ENCODE results near the gene F13A1.
A peak's percentile ranks its signal among the peaks of the same experiment; 100 is the strongest.

Gene F13A1

DNA sequence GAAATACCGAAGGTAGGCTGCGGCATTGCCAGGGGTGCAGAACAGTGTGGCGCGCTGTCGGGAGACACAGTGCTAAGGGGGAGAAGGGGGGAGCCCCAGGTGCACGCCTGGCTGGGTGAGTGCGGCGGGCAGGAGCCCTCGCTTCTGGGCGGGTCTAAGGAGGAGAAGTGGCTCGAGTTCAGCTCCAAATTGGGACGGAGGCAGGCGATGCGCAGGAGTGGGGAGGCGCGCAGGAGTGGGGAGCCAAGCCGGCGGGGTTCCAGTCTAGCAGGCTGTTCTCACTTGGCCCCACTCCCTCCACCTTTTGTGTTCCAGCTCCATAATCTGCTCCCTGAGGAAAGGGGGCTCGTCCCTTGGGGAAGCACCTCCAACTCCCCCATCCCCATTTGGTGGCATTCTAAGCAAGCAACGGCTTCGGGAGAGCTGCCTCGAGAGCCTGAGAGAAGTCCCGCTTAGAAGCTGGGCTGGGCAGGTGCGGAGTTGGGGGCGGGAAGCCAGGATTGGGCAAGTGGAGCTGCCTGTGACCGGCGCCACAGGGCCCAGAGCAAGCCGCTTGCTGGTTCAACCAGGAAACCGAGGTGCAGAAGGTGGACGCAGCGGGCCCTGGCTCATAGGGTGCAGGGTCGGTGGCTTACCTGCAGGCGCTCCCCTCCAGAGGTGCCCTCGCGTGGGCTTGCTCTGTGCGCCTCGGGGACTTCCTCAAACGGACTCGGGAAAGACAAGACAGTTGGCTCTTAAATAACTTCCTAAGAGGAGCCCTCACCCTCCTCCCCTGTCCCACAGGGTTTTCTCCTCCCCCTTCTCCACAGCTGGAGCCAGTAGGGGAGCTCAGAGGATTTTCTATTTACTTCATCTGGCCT is at the start of gene F13A1:
Gene F13A1, minus strand, starts transcription at position 711 of the 860 bp plus-strand sequence. CDS start 1,998 bp downstream, outside the sequence.
- no peak for DNase-seq

DNA sequence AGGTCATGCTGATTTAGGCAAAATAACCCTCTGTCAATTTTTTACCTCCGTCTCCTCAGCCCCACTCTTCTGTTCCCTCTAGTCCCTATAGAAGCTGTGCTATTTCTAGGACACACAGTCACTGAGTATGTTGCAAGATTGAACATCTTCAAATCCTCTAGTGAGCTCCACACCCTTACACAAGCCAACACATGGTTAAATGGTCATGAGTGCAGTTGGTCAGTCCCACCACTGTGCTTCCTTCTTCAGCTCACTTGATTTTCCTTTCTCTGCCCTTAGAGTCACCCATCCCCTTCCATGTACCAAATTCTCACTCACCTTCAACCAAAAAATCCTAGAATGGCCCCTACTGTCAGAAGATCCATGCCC is 48.2 kb upstream of the F13A1 start:
- DNase-seq = no peak

DNA sequence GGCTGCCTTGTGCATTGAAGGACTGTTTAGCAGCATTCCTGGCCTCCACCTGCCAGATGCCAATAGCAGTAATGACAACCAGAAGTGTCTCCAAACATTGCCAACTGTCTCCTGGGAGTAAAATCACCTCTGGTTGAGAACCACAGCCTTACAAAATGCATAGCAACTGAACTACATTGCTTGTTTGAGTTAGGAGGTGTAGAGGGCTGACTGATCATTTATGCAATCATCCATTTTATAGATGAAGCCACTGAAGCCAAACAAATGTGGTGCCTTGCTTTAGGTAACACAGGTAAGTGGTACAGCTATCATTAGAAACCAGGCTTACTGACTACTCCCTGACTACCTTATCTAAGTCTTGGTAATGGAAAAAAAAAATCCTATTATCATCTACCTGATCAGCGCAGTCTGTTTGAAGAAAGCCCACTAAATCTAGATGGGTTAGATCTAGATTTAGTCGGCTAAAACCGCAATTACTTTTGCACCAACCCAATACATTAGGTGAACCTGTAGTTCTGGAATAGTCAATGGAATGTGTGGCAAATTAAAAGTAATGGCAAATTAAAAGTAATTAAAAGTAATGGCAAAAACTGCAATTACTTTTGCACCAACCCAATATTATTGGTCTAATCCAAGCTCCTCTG is 47.7 kb upstream of the F13A1 start:
- DNase-seq = no peak

DNA sequence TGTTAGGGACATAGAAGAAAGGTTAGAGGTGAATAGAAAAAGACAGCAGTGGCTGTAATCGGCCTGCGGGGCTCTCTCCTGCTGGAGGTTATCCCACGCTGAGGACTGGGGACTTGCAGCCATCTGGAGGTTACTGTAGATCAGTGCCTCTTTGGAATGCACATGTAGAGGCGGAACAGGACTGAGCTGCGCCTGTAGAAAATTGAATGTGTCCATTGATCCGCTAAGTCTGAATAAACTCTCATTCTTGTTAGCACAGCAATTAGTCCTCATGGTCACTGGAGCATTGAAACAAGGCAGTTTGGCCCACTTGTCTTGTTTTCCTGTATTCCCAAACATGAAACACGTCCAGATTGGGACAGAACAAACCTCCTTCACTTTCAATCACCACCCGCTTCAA is 46.3 kb upstream of the F13A1 start:
- no peak for DNase-seq

DNA sequence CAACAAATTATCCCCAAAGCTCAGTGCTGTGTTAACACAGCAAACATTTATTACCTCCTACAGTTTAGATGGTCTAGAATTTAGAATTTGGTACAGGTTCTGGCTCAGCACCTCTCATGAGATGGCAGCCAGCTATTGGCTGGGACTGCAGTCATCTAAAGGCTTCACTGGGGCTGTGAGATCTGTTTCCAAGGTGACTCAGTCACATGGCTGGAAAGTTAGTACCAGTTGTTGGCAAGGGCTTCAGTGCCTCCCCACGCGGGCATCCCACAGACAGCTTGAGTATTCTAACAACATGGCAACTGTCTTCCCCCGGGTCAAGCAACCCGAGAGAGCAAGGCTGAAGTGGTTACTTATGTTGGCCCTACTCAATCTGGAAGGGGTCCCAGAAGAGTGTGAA is 44.8 kb upstream of the F13A1 start:
- DNase-seq = no peak

DNA sequence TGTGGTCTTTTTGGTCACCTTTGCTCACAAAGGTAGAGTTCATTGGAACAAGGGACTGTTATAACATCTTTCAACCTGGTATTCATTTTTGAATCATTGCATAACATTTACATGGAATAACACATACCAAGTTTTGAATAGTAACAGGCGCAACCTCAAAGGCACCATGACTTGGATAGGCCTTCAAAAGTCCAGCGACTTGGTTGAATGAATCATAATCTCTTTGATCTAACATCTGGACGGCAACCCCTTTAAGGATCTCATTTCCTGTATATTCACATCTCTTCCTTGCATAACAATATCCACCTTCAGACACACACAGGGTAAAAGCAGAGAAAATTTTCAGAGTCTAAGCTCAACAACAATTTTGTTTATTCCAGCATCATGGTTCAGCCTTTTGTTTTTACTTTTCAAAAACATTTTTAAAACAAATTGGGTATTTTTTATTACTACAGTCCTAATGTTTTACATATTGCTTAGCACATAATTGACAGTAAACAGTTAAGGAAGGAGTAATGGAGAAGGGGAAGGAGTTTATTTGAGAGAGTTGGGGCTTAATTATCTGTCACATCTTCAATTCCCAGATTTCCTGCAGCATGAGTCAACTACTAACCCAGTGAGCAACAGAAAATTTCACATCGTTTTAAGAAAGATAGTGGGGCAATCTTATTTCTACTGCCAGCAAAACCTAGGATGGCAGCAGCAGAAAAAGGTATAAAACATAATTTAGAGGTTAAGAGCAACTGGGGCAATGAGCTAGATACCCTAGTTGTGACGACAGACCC is 41.8 kb upstream of the F13A1 start:
- no peak for DNase-seq

DNA sequence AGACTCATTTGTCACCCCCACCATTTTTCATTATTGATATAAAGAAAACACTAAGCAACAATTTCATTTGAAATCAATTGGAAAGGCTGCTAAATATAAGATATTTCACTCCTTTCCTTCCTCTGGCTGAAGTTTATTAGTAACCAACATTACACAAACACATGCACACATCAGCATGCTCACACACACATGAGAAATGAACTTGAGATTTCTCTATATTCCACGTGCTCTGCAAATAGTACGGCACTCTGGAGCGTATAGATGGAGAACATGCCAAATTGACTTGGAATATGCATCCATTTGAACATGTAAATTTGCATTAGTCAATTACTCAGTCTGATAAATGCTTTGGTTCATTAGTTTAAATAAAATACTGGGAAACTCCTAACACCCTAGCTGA is 37.1 kb upstream of the F13A1 start:
- DNase-seq = no peak

DNA sequence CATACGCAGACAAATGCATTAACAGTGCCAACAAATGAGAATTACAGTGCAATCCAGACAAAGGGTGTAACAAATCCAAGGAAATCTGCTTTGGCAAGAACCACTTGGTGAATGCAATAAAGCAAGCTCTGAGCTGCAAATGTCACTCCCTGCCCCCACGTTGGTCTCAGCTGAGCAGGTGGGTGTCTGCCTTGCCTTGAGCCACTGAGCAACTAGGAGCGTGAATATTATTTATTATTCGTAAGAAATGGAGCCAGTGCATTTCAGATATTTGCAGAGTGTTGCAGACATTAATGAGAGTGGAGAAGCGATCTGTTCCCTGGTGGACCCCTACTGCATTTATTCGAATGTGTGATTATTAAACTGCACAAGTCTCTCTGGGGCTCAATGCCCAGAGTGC is 36.6 kb upstream of the F13A1 start:
- no peak for DNase-seq

DNA sequence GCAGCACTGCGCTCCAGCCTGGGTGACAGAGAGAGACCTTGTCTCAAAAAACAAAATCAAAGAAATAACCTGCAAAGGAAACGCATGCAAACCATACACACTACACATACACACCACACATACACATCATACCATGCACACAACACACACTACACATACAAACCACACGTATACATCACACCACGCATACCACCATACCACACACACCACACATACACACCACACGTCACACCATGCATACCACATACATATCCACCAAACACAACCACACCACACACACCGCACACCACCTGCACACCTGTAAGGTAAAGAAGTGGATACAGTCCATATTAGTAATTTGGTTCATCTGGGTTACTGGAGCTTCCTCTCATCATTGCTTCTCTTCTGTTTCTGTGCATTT is 32.3 kb upstream of the F13A1 start:
- DNase-seq = no peak

DNA sequence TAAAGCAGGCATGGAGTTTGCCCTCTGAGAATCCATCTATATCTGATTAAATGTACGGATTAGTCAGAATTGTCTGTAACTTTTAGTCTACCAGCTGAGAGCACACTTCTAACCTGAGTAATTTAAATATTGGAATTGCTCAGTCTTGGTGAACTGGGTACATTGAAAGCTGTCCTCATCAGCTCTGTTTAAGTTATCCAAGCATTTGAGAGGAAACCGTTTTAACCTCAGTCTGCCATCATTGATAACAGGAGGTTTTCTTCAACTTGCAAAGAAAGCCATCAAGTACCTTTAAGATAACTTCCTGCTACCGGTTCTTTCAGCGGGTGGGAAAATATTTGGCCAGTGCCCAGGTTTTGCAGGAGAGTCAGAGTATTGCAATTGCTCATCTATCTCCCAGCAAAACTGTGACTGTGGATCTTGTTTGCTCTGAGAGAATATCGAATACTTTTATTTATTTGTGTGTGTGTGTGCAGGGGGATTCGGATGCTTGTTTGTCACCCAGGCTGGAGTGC is 31.1 kb upstream of the F13A1 start:
- no peak for DNase-seq

DNA sequence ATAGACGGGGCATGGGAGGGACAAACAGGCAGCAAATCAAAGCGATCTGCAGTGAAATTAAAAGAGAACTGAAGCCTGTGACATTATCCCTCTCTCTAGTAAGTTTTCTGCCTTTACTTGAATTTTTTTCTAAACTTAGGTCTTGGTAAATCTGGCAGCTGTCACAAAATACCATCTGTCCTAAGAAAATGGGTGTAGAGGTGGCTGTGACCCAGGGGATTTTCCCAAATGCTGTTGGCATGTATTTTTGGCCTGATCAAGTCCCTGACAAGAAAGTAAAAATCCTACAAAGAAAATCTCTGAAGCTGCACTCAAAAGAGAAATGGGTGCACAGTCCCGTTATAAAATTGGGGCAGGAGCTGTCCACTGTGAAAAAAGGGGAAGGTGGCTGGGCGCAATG is 30.2 kb upstream of the F13A1 start:
- no peak for DNase-seq

DNA sequence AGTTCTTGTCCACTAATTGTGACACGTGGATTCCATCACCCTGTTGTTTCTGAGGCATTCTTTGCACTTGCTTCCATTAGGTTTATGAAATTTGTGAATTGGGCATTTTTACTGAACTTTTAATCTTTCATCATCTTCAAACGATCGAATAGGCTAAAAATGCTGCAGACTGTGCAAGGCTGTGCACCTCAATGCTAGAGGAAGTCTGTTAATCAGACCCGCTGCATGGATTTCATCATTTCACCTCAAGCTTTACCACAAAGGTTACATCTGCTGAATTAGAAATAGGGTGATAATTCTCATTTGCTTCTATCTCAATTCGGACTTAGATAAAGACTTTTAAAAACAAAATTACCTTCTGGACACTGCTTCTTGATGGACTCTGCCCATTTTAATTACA is 27.8 kb upstream of the F13A1 start:
- no peak for DNase-seq

DNA sequence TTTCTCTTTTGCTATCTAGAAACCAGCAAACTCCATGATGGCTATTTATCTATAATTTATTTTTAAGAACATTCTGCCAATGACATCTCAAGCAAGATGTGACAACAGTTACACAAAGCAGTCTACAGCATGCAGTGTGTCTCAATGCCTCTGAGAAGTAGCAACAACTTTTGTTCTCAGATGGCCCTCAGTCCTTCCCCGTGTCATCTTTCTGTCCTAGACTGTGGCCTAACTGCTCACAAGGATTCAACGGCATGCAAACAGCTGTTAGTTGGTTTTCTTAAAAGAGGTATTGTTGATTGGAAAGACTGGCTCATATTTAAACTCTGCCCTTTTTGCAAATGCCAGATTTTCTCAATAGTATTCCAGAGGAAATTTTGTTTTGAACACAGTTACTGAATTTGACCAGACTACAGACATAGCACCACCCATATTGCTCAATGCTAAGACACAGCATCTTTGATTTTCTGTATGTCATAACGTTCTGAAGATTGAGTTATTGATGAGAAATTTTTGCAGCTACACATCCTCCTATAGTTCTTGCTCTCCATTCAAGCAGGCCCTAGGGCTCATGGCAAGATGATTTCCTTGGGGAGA is 26.1 kb upstream of the F13A1 start:
- DNase-seq = no peak

DNA sequence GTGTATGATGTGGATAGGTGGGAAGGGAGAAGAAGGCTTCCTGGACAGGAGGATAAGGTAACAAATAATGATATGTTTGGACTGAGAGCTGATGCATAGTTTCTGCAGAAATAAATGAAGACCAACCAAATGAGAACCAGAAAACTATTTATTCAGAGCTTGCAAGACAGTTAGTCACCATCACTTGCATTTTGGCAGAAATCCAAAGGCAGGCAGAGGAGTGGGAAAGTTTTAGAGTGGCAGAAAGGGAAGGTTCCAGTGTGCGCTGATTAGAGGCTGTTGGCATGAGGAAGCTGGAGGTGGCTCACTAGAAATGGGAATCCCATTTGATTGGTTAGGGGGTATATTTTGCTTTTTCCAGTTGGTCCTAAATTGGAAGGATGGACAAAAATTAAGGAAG is 13.0 kb upstream of the F13A1 start:
- no peak for DNase-seq

DNA sequence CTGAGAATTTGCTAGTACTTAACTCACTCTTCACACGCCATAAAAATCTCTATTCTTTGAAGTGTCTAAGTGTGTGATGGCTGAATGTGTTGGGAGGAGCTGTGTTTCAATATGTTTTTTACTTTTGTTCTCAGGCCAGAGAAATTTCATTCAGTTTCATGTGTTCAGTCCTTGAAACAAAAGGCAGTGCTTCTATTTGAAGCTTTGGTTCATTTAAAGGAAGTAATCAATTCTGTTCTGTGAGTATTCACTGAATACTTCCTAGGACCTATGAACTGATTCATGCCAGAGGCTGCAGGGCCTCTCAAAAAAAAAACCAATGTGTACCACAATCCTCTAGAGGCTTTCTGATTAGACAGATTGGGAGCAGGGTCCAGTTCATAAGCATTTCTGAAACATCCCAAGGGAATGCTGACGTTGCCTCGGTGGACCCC is 12.4 kb upstream of the F13A1 start:
- no peak for DNase-seq

DNA sequence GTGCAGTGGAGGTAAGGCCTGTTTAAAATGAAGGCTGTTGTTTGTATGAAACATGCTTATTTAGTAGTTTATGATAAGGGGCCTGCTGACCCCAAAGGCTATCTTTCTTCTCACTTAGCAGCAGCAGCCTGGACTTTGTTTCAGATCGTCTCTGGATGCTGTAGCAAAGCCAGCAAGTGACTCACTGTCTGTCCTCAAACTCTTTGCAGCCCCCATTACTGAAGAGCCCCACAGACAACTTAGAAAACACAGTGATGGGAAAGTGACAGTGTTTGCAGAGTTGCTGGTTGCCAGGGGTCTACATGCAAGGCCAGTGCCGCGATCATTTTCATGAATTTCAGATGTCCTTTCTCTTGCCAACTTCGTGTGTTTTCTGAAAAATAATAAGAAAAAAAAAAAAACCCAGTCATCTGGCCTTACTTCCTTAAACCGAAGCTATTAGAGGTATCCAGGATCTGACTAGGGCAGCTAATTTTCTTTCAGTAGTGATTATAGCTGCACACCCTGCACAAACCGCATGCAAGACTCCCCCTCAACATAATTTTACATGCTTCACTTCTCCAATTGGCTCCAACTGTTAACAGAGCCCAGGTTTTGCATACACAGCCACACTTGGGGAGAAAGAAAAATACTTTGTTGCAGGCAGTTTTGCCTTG is 11.6 kb upstream of the F13A1 start:
- DNase-seq = peak; percentile 11

DNA sequence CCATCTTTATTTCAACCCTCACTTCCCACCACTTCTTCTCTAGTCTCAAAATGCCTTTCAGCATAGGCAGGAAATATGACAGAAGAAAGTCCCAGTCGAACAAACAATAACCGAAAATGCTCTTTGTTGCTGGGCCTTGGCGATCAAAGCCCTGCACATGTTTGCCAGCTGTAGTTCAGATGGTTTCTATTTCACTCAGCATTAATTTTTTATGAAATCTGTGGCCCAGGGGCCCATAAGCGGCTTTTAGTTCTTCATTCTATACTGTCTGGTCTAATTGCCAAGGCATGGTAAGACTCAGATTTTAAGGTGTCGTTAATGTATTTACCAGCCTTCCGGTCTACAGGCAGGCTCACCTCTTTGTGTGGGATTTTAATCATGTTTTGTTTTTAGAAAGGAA is 10.9 kb upstream of the F13A1 start:
- DNase-seq = no peak

DNA sequence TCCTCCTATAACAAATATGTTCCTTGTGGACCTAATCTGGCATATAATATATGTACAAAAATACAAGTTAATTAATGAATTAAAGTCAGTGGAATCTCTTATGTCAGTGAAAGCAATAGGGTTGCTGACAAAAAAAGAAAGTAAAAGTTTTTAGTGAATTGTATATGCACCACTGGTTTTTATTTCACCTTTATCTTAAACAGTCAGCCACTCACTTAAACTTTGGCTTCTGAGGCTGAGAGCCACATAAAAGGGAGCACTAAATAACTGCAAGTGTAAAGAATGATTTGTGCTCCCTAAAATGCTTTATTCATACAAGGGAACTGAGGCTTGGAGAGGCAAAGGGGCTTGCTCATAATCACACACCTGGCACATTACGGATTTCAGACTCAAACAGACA is 9.9 kb upstream of the F13A1 start:
- DNase-seq = no peak

DNA sequence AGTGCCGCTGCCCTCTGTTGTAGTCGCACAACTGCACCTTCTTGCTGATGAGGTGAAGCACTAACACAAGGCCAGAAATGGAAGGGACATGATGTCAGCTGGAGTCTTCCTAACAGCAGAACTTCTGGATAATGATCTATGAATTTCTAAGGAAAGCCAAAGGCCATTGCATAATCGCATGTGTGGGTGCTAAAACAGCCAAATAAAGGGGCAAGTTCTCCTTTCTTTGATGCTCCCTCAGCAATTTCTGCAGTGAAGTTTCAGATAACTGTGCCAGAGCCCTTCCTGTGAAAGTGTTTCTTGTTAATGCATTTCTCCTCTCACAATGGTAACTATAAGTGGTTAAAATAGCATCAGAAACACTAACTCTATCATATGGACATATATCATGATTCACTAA is 8.0 kb upstream of the F13A1 start:
- DNase-seq = no peak

DNA sequence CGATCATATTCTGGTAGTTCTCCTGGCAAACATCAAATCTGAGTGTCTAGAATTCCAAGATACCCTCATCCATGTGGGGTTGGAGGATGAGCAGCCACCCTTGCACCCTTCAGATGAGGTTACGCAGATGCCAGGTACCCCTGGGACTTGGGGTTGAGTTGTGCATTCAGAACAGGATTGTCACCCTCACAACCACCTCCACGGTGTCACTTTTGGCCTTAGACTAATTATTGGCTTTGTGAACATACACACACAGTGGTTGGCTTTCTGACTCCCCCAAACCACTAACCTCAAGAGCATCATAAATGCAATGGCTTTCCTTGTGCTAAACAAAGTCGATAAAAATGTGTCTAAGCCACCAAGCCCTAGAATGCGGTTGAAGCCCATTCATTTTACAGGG is 2.9 kb upstream of the F13A1 start:
- DNase-seq = no peak

DNA sequence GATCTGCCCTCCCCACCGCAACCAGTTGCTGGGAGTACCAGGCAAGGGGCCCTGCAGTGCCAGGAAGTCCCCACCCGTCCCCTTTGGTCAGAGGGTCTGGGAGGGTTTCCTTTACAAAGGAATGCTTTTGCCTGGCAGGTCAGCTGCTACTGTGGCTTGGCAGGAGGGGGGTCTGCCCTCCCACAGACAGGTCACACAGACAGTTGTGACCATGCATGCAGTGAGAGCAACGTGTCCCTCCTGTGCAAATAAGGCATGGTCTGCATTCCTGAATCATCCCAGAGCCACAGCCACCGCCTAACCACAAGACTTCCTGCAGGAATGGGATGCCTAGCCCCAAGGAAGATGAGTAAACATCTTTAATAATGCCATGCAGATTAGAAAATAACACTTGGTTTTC is 439 bp upstream of the F13A1 start:
- no peak for DNase-seq

DNA sequence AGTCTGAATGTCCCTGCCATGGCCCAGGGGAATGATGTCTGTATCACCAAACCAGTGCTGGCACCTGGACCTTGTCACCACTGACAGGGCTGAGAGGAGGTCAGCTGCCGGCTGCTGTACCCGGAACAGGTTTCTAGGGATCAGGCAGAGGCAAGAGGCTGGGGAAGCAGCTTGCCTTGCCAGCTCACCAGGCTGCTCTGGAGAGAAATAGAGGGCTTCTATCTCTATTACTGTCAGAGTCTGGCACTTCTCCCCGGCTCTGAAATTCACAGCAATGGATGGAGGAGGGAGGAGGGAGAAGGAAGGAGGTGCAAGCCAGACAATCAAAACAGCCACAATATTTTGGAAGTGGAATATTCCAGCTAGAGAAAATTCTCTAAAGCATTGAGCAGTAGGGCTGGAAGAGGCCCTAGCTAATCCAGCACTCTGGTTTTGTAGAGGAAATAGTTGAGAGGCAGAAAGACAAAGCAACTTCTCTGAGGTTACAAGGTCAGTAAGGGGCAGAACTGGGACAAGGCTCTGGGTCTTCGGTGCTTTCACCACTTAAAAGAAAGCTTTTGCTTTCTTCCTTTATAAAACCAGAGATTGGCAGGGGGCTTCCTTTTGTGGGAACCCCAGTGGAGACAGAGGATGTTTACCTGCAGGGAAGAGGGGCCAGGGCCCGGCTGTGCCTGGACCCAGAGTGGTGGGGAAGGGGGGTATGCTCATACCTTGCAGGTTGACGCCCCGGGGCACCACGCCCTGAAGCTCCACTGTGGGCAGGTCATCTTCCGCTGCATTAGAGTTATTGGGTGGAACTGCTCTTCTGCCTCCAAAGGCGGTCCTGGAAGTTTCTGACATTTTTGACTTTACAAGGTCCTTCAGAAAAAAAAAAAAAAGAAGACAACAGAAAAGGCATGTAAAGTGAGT is 2.4 kb downstream of the F13A1 start:
- no peak for DNase-seq

Measured in NCI-H526 treated with DMSO at 0.1 percent for 48 hours (cell line).